Stomach (tissue), 4 donors: ENCODE data around the gene CEP85.

Source experiments
- EP300 ChIP-seq: sonication (generic); formaldehyde crosslinking; IDR thresholded peaks from one replicate; pipeline ENCODE4 v1.6.1; 2017; ENCODE audit warnings: antibody characterized with exemption
- POLR2A ChIP-seq, 4 donors: fragments of 450-650 bp; IDR thresholded peaks; one replicate each; pipeline ENCODE4 v1.6.1; 2016; ENCODE audit warnings: antibody characterized with exemption in 4 of 4, control low read depth in 2 of 4, mild to moderate bottlenecking in 1 of 4, moderate library complexity in 1 of 4
- POLR2AphosphoS5 ChIP-seq, 3 donors: sonication (generic); formaldehyde crosslinking; IDR thresholded peaks; one replicate each; pipeline ENCODE4 v1.6.1; 2016; ENCODE audit warnings: antibody characterized with exemption in 3 of 3
- TF ChIP-seq, protein P1 (sequence below), 7 experiments: fragments of 450-650 bp in 4 of 7; fragments of 200-600 bp in 3 of 7; sonication (generic) in 3 of 7; IDR thresholded peaks; one replicate each; pipeline ENCODE4 v1.5.1; 2016 to 2019; ENCODE audit warnings: antibody characterized with exemption in 7 of 7, control low read depth in 2 of 7, mild to moderate bottlenecking in 1 of 7

DNA sequence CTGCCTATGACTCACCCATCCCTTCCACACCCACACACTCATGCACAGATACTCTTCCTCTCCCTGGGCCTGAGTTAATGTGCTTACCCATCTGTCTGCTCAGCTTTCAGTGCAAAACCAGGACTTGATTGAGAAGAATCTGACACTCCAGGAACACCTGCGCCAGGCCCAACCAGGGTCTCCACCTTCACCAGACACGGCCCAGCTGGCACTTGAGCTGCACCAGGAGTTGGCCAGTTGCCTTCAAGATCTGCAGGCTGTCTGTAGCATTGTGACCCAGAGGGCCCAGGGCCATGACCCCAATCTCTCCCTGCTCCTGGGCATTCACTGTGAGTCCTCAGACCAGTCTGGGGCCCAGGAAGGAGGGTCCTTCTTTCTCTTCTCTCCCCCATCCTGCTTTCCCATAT, 42.4 kb downstream of the CEP85 start:
- TF ChIP-seq, protein P1, sequence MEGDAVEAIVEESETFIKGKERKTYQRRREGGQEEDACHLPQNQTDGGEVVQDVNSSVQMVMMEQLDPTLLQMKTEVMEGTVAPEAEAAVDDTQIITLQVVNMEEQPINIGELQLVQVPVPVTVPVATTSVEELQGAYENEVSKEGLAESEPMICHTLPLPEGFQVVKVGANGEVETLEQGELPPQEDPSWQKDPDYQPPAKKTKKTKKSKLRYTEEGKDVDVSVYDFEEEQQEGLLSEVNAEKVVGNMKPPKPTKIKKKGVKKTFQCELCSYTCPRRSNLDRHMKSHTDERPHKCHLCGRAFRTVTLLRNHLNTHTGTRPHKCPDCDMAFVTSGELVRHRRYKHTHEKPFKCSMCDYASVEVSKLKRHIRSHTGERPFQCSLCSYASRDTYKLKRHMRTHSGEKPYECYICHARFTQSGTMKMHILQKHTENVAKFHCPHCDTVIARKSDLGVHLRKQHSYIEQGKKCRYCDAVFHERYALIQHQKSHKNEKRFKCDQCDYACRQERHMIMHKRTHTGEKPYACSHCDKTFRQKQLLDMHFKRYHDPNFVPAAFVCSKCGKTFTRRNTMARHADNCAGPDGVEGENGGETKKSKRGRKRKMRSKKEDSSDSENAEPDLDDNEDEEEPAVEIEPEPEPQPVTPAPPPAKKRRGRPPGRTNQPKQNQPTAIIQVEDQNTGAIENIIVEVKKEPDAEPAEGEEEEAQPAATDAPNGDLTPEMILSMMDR (IDR thresholded peaks at IDR 0.05) = no peak
- TF ChIP-seq POLR2AphosphoS5 (IDR thresholded peaks at IDR 0.05) (no peak), EP300 (no peak), POLR2A (IDR thresholded peaks at IDR 0.05) (no peak)
